Mesenchymal stem cell (in vitro differentiated cells and primary cell): ENCODE measurements around the gene TSC1.

ENCODE experiments used
- DNase-seq: peaks from one replicate; pipeline ENCODE4 v3.0.0-alpha.2; 2013
- H2AFZ ChIP-seq: one replicate; pipeline ENCODE4 v1.6.1; 2013; ENCODE audit warnings: low read depth, mild to moderate bottlenecking, control low read depth, inconsistent platforms, low read length, moderate library complexity
- H2AK5ac ChIP-seq: 2 replicates; pipeline ENCODE4 v1.6.1; 2013; ENCODE audit warnings: low read length, moderate library complexity, mild to moderate bottlenecking, inconsistent platforms; ENCODE audit not compliant: severe bottlenecking
- H2BK120ac ChIP-seq: one replicate; pipeline ENCODE4 v1.6.1; 2013; ENCODE audit warnings: low read depth, mild to moderate bottlenecking, inconsistent platforms, low read length, moderate library complexity
- H2BK12ac ChIP-seq, 2 experiments: one replicate each; pipeline ENCODE4 v1.6.1; 2013; ENCODE audit warnings: inconsistent platforms in 2 of 2, low read length in 2 of 2, mild to moderate bottlenecking in 2 of 2, moderate library complexity in 2 of 2, control low read depth in 1 of 2
- H2BK15ac ChIP-seq: one replicate; pipeline ENCODE4 v1.6.1; 2013; ENCODE audit warnings: mild to moderate bottlenecking, low read depth, inconsistent platforms; ENCODE audit not compliant: poor library complexity, severe bottlenecking
- H2BK5ac ChIP-seq: 2 replicates; pipeline ENCODE4 v1.6.1; 2013; ENCODE audit warnings: low read depth, mild to moderate bottlenecking, low read length, control low read depth, inconsistent platforms; ENCODE audit not compliant: poor library complexity, severe bottlenecking
- H3K14ac ChIP-seq, 2 experiments: one replicate each; pipeline ENCODE4 v1.6.1; 2013; ENCODE audit warnings: inconsistent platforms in 2 of 2, low read length in 2 of 2, control low read depth in 1 of 2, mild to moderate bottlenecking in 1 of 2, moderate library complexity in 1 of 2
- H3K18ac ChIP-seq, 2 experiments: one replicate each; pipeline ENCODE4 v1.6.1; 2013; ENCODE audit warnings: inconsistent platforms in 2 of 2, low read length in 2 of 2, control low read depth in 1 of 2, low read depth in 1 of 2, mild to moderate bottlenecking in 1 of 2
- H3K23ac ChIP-seq, 2 experiments: one replicate each; pipeline ENCODE4 v1.6.1; 2013; ENCODE audit warnings: inconsistent platforms in 2 of 2, low read length in 2 of 2, mild to moderate bottlenecking in 2 of 2, moderate library complexity in 2 of 2, control low read depth in 1 of 2
- H3K27ac ChIP-seq: 2 replicates; pipeline ENCODE4 v1.5.1; 2013; ENCODE audit warnings: mild to moderate bottlenecking, moderate library complexity, low read length, control low read depth, inconsistent platforms; ENCODE audit not compliant: poor library complexity, severe bottlenecking
- H3K27me3 ChIP-seq, 2 experiments: 2 replicates each; pipeline versions ENCODE4 v1.6.1 to v1.7.0; 2013; ENCODE audit warnings: low read length in 2 of 2, mild to moderate bottlenecking in 2 of 2, moderate library complexity in 2 of 2, control low read depth in 1 of 2, inconsistent platforms in 1 of 2; ENCODE audit not compliant: control insufficient read depth in 1 of 2, insufficient read depth in 1 of 2
- H3K36me3 ChIP-seq, 2 experiments: 2 replicates each; pipeline versions ENCODE4 v1.6.1 to v1.7.0; 2013; ENCODE audit warnings: low read length in 2 of 2, control low read depth in 1 of 2, inconsistent platforms in 1 of 2, low read depth in 1 of 2, mild to moderate bottlenecking in 1 of 2; ENCODE audit not compliant: insufficient read depth in 2 of 2, control insufficient read depth in 1 of 2
- H3K4ac ChIP-seq, 2 experiments: one replicate each; pipeline ENCODE4 v1.6.1; 2013; ENCODE audit warnings: inconsistent platforms in 2 of 2, low read length in 2 of 2, mild to moderate bottlenecking in 2 of 2, moderate library complexity in 2 of 2, control low read depth in 1 of 2, low read depth in 1 of 2
- H3K4me1 ChIP-seq: 2 replicates; pipeline ENCODE4 v1.6.1; 2013; ENCODE audit warnings: low read depth, low read length, control low read depth; ENCODE audit not compliant: control insufficient read depth, insufficient read depth
- H3K4me2 ChIP-seq: 2 replicates; pipeline ENCODE4 v1.6.1; 2013; ENCODE audit warnings: low read length, mild to moderate bottlenecking, inconsistent platforms; ENCODE audit not compliant: poor library complexity, severe bottlenecking
- H3K4me3 ChIP-seq, 2 experiments: 2 replicates each; pipeline versions ENCODE4 v1.5.1 to v1.7.0; 2013; ENCODE audit warnings: low read length in 2 of 2, mild to moderate bottlenecking in 2 of 2, control low read depth in 1 of 2, low read depth in 1 of 2; ENCODE audit not compliant: insufficient read depth in 1 of 2
- H3K79me1 ChIP-seq: replicated peaks from 2 replicates; pipeline ENCODE4 v1.6.1; 2013; ENCODE audit warnings: mild to moderate bottlenecking, control low read depth, low read length, inconsistent platforms; ENCODE audit not compliant: poor library complexity, severe bottlenecking
- H3K9ac ChIP-seq: 2 replicates; pipeline ENCODE4 v1.7.0; 2013; ENCODE audit warnings: mild to moderate bottlenecking, low read length, moderate library complexity
- H3K9me3 ChIP-seq: 2 replicates; pipeline ENCODE4 v1.7.0; 2013; ENCODE audit warnings: mild to moderate bottlenecking, low read length; ENCODE audit not compliant: control insufficient read depth
- H4K8ac ChIP-seq: one replicate; pipeline ENCODE4 v1.6.1; 2013; ENCODE audit warnings: inconsistent platforms, mild to moderate bottlenecking, low read length, moderate library complexity
- H4K91ac ChIP-seq: one replicate; pipeline ENCODE4 v1.6.1; 2013; ENCODE audit warnings: mild to moderate bottlenecking, low read length, inconsistent platforms
- WGBS: methylation state at CpG from one replicate; pipeline ENCODE4 v1.1.7; 2013; ENCODE audit warnings: mixed read lengths; 5-methylcytosine and 5-hydroxymethylcytosine counted together

TSC1 gene

DNA sequence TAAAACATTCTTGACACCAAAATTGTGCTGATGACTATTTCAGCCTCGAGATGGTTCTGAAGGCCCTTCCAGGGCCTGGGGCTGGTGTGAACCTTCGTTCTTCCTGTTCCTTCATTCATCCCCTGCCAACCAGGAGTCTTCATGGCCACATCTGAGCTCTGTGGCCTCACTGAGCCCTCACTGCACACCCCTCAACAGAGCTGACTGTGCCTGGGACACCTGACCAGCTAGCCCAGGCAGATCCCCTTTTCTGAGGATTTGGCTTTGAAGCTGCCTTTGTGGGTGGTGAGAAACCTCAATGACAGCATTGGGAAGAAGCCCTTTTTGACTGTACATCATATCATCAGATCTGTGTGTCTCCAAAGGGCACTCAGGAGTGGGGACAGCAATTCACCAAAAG, 80.1 kb downstream of the TSC1 start:
- Histone ChIP-seq H4K8ac (no peak overlapping the region), H3K23ac (no peak overlapping the region), H3K9me3 (no peaks in the 10 kb centered on the region), H2BK5ac (no peak overlapping the region), H4K91ac (no peak overlapping the region), H3K4me3 (no peak overlapping the region), H3K27me3 (peaks cover 19 to 39% of the 10 kb centered on the region in 2 experiments), H3K14ac (no peak overlapping the region), H2AFZ (no peak overlapping the region), H3K4me1 (no peaks in the 10 kb centered on the region), H3K18ac (no peak overlapping the region), H3K36me3 (no peaks in the 10 kb centered on the region), H3K27ac (no peak overlapping the region), H3K4ac (no peak overlapping the region), H3K79me1 (no peaks in the 10 kb centered on the region), H3K4me2 (no peak overlapping the region), H2BK12ac (no peak overlapping the region), H2BK15ac (no peak overlapping the region), H2BK120ac (no peak overlapping the region), H3K9ac (no peak overlapping the region), H2AK5ac (no peak overlapping the region)
- DNase-seq = no peak
- 57% methylated on average over 2 of the region's 2 CpGs for WGBS

DNA sequence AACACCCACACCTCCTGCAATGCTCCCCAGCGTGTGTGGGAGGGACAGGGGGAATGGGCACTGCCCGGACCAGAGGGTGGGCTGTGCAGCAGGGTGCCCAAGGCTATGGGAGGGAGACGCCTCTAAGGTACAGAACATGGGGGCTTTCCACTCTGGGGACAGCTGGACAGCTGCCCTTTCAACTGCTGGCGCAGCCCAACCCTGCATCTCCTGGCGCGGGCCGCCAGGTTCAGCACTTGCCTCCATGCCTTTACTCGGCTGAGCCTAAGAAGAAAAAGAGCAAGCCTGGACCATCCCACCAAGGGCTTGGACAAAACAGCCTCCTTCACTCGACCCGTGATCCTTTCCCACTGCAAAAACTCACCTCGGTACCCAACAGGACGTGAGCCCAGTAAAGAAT, 81.3 kb downstream of the TSC1 start:
- Histone ChIP-seq H2BK5ac (no peak overlapping the region), H3K9ac (no peak overlapping the region), H3K27ac (no peak overlapping the region), H3K4me1 (peaks cover under 1% of the 10 kb centered on the region), H3K4ac (no peak overlapping the region), H3K23ac (no peak overlapping the region), H3K14ac (no peak overlapping the region), H4K8ac (no peak overlapping the region), H3K79me1 (no peaks in the 10 kb centered on the region), H3K4me2 (no peak overlapping the region), H3K36me3 (no peaks in the 10 kb centered on the region), H2BK15ac (no peak overlapping the region), H2BK120ac (no peak overlapping the region), H2BK12ac (no peak overlapping the region), H3K4me3 (no peak overlapping the region), H3K27me3 (peaks cover 19 to 51% of the 10 kb centered on the region in 2 experiments), H3K18ac (no peak overlapping the region), H3K9me3 (no peaks in the 10 kb centered on the region), H2AK5ac (no peak overlapping the region), H2AFZ (no peak overlapping the region), H4K91ac (no peak overlapping the region)
- no peak for DNase-seq
- WGBS = 85% methylated on average over 12 of the region's 12 CpGs

DNA sequence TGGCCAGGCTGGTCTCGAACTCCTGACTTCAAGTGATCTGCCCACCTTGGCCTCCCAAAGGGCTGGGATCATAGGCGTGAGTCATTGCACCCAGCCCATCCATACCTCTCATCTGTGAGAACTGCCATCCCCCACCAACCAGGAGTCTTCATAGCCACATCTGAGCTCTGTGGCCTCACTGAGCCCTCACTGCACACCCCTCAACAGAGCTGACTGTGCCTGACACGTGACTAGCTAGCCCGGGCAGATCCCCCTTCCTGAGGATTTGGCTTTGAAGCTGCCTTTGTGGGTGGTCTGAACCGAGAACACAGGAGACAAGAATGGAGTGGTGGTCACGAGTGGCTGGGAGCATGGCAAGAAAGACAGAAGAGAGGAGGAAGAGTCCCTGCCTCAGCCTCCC, 81.9 kb downstream of the TSC1 start:
- Histone ChIP-seq H2AFZ (no peak overlapping the region), H2BK15ac (no peak overlapping the region), H2AK5ac (no peak overlapping the region), H3K9me3 (no peaks in the 10 kb centered on the region), H4K91ac (no peak overlapping the region), H4K8ac (no peak overlapping the region), H3K14ac (no peak overlapping the region), H3K4me2 (no peak overlapping the region), H3K9ac (no peak overlapping the region), H3K79me1 (no peaks in the 10 kb centered on the region), H2BK5ac (no peak overlapping the region), H3K23ac (no peak overlapping the region), H3K4me1 (peaks cover 6% of the 10 kb centered on the region), H3K4ac (no peak overlapping the region), H3K36me3 (no peaks in the 10 kb centered on the region), H3K27ac (no peak overlapping the region), H3K4me3 (no peak overlapping the region), H2BK12ac (no peak overlapping the region), H3K27me3 (peaks cover 19 to 54% of the 10 kb centered on the region in 2 experiments), H3K18ac (no peak overlapping the region), H2BK120ac (no peak overlapping the region)
- no peak for DNase-seq
- WGBS = 79% methylated on average over 6 of the region's 6 CpGs

DNA sequence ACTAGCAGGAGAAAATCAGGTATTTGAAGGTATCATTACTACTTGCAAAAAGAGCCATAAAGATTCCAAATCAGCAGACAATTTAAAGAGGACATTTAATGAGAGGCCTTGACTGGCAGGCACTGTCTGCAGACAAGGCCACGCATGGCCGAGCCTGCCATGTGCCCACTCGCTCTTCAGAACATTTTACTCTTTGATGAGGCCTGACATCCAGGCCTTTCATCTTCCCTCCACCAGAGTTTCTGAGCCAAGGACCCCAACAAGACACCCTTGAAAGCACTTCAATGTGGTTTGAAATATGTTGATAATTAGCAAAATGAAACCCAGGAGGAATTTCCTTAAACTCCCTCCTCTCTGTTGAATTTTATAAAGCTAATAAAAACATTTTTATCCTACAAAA, 82.8 kb downstream of the TSC1 start:
- Histone ChIP-seq H4K91ac (no peak overlapping the region), H3K4ac (no peak overlapping the region), H2AK5ac (no peak overlapping the region), H3K27ac (no peak overlapping the region), H3K4me2 (no peak overlapping the region), H2BK15ac (no peak overlapping the region), H3K9me3 (no peaks in the 10 kb centered on the region), H2BK5ac (no peak overlapping the region), H3K79me1 (no peaks in the 10 kb centered on the region), H3K9ac (no peak overlapping the region), H3K27me3 (peaks cover 19 to 62% of the 10 kb centered on the region in 2 experiments), H2BK120ac (no peak overlapping the region), H4K8ac (no peak overlapping the region), H3K36me3 (no peaks in the 10 kb centered on the region), H3K4me3 (no peak overlapping the region), H3K23ac (no peak overlapping the region), H2AFZ (no peak overlapping the region), H2BK12ac (no peak overlapping the region), H3K14ac (no peak overlapping the region), H3K18ac (no peak overlapping the region), H3K4me1 (peaks cover 10% of the 10 kb centered on the region)
- no peak for DNase-seq
- 90% methylated on average over 3 of the region's 3 CpGs for WGBS
